Spleen (tissue), 11 donors: ENCODE results near the gene SLC44A1. TPM values are rescaled to one million over a fixed set of nuclear protein-coding genes. Genes with fewer than 3 reads are reported as not detected.

Experiments used
- DNase-seq: peaks from one replicate; pipeline ENCODE4 v3.0.0-alpha.2; 2020
- H3K27ac ChIP-seq, 8 donors: fragments of 200-600 bp; sonication (generic) in 7 of 8; 1 replicate in 4 of 8; 2 replicates in 4 of 8; pipeline versions ENCODE4 v1.5.0 to v1.8.0; 2016 to 2021; ENCODE audit warnings: inconsistent platforms in 4 of 8, mild to moderate bottlenecking in 4 of 8, moderate library complexity in 1 of 8
- H3K27me3 ChIP-seq, 7 donors: fragments of 200-600 bp; sonication (generic) in 6 of 7; replicated peaks in 1 of 7; 1 replicate in 4 of 7; 2 replicates in 3 of 7; pipeline versions ENCODE4 v1.5.0 to v1.8.0; 2016 to 2021; ENCODE audit warnings: inconsistent platforms in 3 of 7, mild to moderate bottlenecking in 1 of 7
- H3K36me3 ChIP-seq, 6 donors: fragments of 200-600 bp; sonication (generic) in 5 of 6; 1 replicate in 4 of 6; 2 replicates in 2 of 6; pipeline versions ENCODE4 v1.5.0 to v1.8.0; 2016 to 2021; ENCODE audit warnings: inconsistent platforms in 2 of 6
- H3K4me1 ChIP-seq, 6 donors: fragments of 200-600 bp; sonication (generic) in 5 of 6; 1 replicate in 3 of 6; 2 replicates in 3 of 6; pipeline versions ENCODE4 v1.5.0 to v1.8.0; 2016 to 2021; ENCODE audit warnings: inconsistent platforms in 3 of 6
- H3K4me3 ChIP-seq, 8 donors: fragments of 200-600 bp; sonication (generic) in 7 of 8; 1 replicate in 4 of 8; 2 replicates in 4 of 8; pipeline versions ENCODE4 v1.5.0 to v1.8.0; 2016 to 2021; ENCODE audit warnings: inconsistent platforms in 4 of 8, mild to moderate bottlenecking in 4 of 8, moderate library complexity in 2 of 8
- H3K9me3 ChIP-seq, 8 donors: fragments of 200-600 bp; sonication (generic) in 7 of 8; 1 replicate in 4 of 8; 2 replicates in 4 of 8; pipeline versions ENCODE4 v1.5.0 to v1.8.0; 2016 to 2021; ENCODE audit warnings: inconsistent platforms in 4 of 8
- CTCF ChIP-seq, 11 experiments: fragments of 200-600 bp in 7 of 11; fragments of 450-650 bp in 4 of 11; sonication (generic) in 4 of 11; IDR thresholded peaks in 8 of 11; conservative IDR thresholded peaks in 3 of 11; 1 replicate in 7 of 11; 2 replicates in 4 of 11; pipeline versions ENCODE4 v1.4.0 to v1.8.0; 2016 to 2021; ENCODE audit warnings: antibody characterized with exemption in 11 of 11, inconsistent platforms in 4 of 11, mild to moderate bottlenecking in 1 of 11
- POLR2A ChIP-seq, 3 donors: fragments of 450-650 bp; IDR thresholded peaks; one replicate each; pipeline ENCODE4 v1.5.1; 2017; ENCODE audit warnings: antibody characterized with exemption in 3 of 3, mild to moderate bottlenecking in 1 of 3
- POLR2AphosphoS5 ChIP-seq, 3 donors: sonication (generic); formaldehyde crosslinking; IDR thresholded peaks; one replicate each; pipeline ENCODE4 v1.5.1; 2017; ENCODE audit warnings: antibody characterized with exemption in 3 of 3
- WGBS, 5 donors: extraction: QIAGEN DNeasy Blood & Tissue Kit in 3 of 5; methylation state at CpG; one replicate each; pipeline versions ENCODE4 v1.1.5 to v1.1.7; 2013 to 2018; 5-methylcytosine and 5-hydroxymethylcytosine counted together
- intact Hi-C: fragments of 100-400 bp; cut with DNase I; formaldehyde crosslinking; loops from one replicate; pipeline ENCODE4 v1.15.0; 2023; ENCODE audit warnings: low total_unique reads
- polyA plus RNA-seq, 3 donors: library from polyadenylated mRNA; stranded (reverse); fragments of 200-250 nt; gene quantifications; one replicate each; pipeline ENCODE4 v1.2.1, GENCODE V29; 2013
- total RNA-seq, 7 donors: library from RNA; depleted of rRNA in 3 of 7; stranded (reverse); fragments of >200 nt in 3 of 7; fragmentation: NEBNext Ultra II Directional in 4 of 7; extraction: Animal tissue kit (Norgen Biotek cat#: 25700) in 4 of 7; gene quantifications; one replicate each; pipeline versions ENCODE4 v1.1.0 to v1.2.1, GENCODE V29; 2016 to 2021
- donor health status: healthy with polysubstance abuse.
- donor health status: DM: no; HTN: no; CAD: no; lungs with moderate emphysema.
- donor health status: DM: no; HTN: no; CAD: no.
- donor health status: Bipolar disorder and iron deficiency.
- donor health status: healthy.
- donor health status: DM: no; HTN: no; CAD: no.
- donor health status: DM: yes; HTN: yes; CAD: no.

SLC44A1 gene
- total and polyA plus RNA-seq, 10 donors: 3.1 to 27.5 (median 21.9) TPM

GRCh38 chr9:105369911-105370310, 125.5 kb downstream of the SLC44A1 start:
- no peaks in the 10 kb centered on the region for H3K27me3 ChIP-seq
- no peaks in the 10 kb centered on the region for H3K9me3 ChIP-seq
- 91 to 96% (median 95%) methylated on average over 3 of the region's 3 CpGs for WGBS, 5 donors
- no peaks in the 10 kb centered on the region for H3K4me1 ChIP-seq
- no peak for TF ChIP-seq POLR2A (IDR thresholded peaks at IDR 0.05)
- no peak for TF ChIP-seq POLR2AphosphoS5 (IDR thresholded peaks at IDR 0.05)
- TF ChIP-seq CTCF (IDR thresholded peaks at IDR 0.05 in 8 of 11, conservative IDR thresholded peaks at IDR 0.05 in 3 of 11): no peak
- no peak for DNase-seq
- peaks cover 0 to 80% (median 6%) of the 10 kb centered on the region in 6 donors for H3K36me3 ChIP-seq
- no peak overlapping the region for H3K27ac ChIP-seq
- no peak overlapping the region for H3K4me3 ChIP-seq
- intact Hi-C loops: no loop called here

- Histone ChIP-seq H3K4me3 (no peak overlapping the region), H3K9me3 (no peaks in the 10 kb centered on the region), H3K4me1 (no peaks in the 10 kb centered on the region), H3K27me3 (no peaks in the 10 kb centered on the region), H3K27ac (no peak overlapping the region), H3K36me3 (peaks cover 0 to 67% (median 11%) of the 10 kb centered on the region in 6 donors)
- no peak for TF ChIP-seq CTCF (IDR thresholded peaks at IDR 0.05 in 8 of 11, conservative IDR thresholded peaks at IDR 0.05 in 3 of 11)
- TF ChIP-seq POLR2AphosphoS5 (IDR thresholded peaks at IDR 0.05): no peak
- no peak for TF ChIP-seq POLR2A (IDR thresholded peaks at IDR 0.05)
- intact Hi-C loops: no loop called here
- 83 to 100% (median 95%) methylated on average over 1 of the region's 1 CpG for WGBS, 5 donors
- no peak for DNase-seq
These were observed 129.3 kb downstream of the SLC44A1 start for GRCh38 chr9:105373723-105374122.

- Histone ChIP-seq H3K27ac (no peak overlapping the region), H3K4me1 (no peaks in the 10 kb centered on the region), H3K9me3 (no peaks in the 10 kb centered on the region), H3K27me3 (no peaks in the 10 kb centered on the region), H3K36me3 (peaks cover 0 to 51% (median 11%) of the 10 kb centered on the region in 6 donors), H3K4me3 (no peak overlapping the region)
- 94 to 97% (median 95%) methylated on average over 4 of the region's 4 CpGs for WGBS, 5 donors
- intact Hi-C loops: no loop called here
- no peak for DNase-seq
- TF ChIP-seq POLR2AphosphoS5 (IDR thresholded peaks at IDR 0.05) (no peak), POLR2A (IDR thresholded peaks at IDR 0.05) (no peak), CTCF (IDR thresholded peaks at IDR 0.05 in 8 of 11, conservative IDR thresholded peaks at IDR 0.05 in 3 of 11) (no peak)
These were observed 130.9 kb downstream of the SLC44A1 start for GRCh38 chr9:105375323-105375722.

GRCh38 chr9:105376893-105377292, 132.4 kb downstream of the SLC44A1 start:
- Histone ChIP-seq H3K4me3 (no peak overlapping the region), H3K27ac (no peak overlapping the region), H3K36me3 (peaks cover 0 to 43% (median 11%) of the 10 kb centered on the region in 6 donors), H3K4me1 (no peaks in the 10 kb centered on the region), H3K9me3 (no peaks in the 10 kb centered on the region), H3K27me3 (no peaks in the 10 kb centered on the region)
- WGBS, 5 donors: 54 to 98% (median 87%) methylated on average over 1 of the region's 1 CpG
- TF ChIP-seq CTCF (IDR thresholded peaks at IDR 0.05 in 8 of 11, conservative IDR thresholded peaks at IDR 0.05 in 3 of 11) (no peak), POLR2A (IDR thresholded peaks at IDR 0.05) (no peak), POLR2AphosphoS5 (IDR thresholded peaks at IDR 0.05) (no peak)
- intact Hi-C loops: no loop called here
- DNase-seq: no peak
